PC-3 (cell line): ENCODE results near the gene BCO1. TPM values are rescaled to one million over a fixed set of nuclear protein-coding genes. Genes with fewer than 3 reads are reported as not detected.

ENCODE experiments used
- ATAC-seq: fragments of 200-7000 bp; cut with Tn5 transposase; 2 replicates; pipeline ENCODE4 v1.9.1; 2020; ENCODE audit warnings: mild to moderate bottlenecking, moderate library complexity
- BruUV-seq: library from RNA; stranded (reverse); fragments of 400-500 nt; replicated peaks from 2 replicates; lab custom pipeline; 2021; lab: Mats Ljungman, UMichigan
- CTCF ChIA-PET: fragments of 300-600 bp; sonication (Branson Sonifier 250); formaldehyde crosslinking; loops from one replicate; lab custom pipeline; 2022; ENCODE audit warnings: antibody characterized with exemption; lab: Charles Lee
- POLR2A ChIA-PET: fragments of 300-600 bp; sonication (Branson Sonifier 250); formaldehyde crosslinking; loops from one replicate; lab custom pipeline; 2022; ENCODE audit warnings: antibody characterized with exemption; ENCODE audit not compliant: unreplicated experiment; lab: Charles Lee
- DNase-seq: peaks from one replicate; pipeline ENCODE4 v3.0.0-alpha.2; 2015
- H2AFZ ChIP-seq: fragments of 300-600 bp; sonication (generic); 2 replicates; pipeline ENCODE4 v1.6.0; 2016; ENCODE audit warnings: antibody characterized with exemption, low read length
- H3F3A ChIP-seq: fragments of 300-600 bp; sonication (generic); one replicate; pipeline ENCODE4 v1.6.0; 2017; ENCODE audit warnings: antibody characterized with exemption, low read length, control low read depth, mild to moderate bottlenecking; ENCODE audit not compliant: unreplicated experiment
- H3K27ac ChIP-seq: fragments of 300-600 bp; sonication (generic); 2 replicates; pipeline ENCODE4 v1.5.1; 2016; ENCODE audit warnings: mild to moderate bottlenecking, low read length
- H3K27me3 ChIP-seq: fragments of 300-600 bp; sonication (generic); 2 replicates; pipeline ENCODE4 v1.6.1; 2016; ENCODE audit warnings: low read length, mixed read lengths
- H3K36me3 ChIP-seq: fragments of 300-600 bp; sonication (generic); 2 replicates; pipeline ENCODE4 v1.6.1; 2016; ENCODE audit warnings: low read depth, mixed run types, low read length, mixed read lengths
- H3K4me1 ChIP-seq: fragments of 300-600 bp; sonication (generic); 2 replicates; pipeline ENCODE4 v1.5.1; 2016; ENCODE audit warnings: low read length; ENCODE audit not compliant: insufficient read depth
- H3K4me2 ChIP-seq: fragments of 300-600 bp; sonication (generic); 2 replicates; pipeline ENCODE4 v1.6.0; 2016; ENCODE audit warnings: low read length
- H3K4me3 ChIP-seq: fragments of 300-600 bp; sonication (generic); 2 replicates; pipeline ENCODE4 v1.5.1; 2016; ENCODE audit warnings: mild to moderate bottlenecking, low read length, mixed read lengths
- H3K79me2 ChIP-seq: fragments of 300-600 bp; sonication (generic); 2 replicates; pipeline ENCODE4 v1.6.1; 2017; ENCODE audit warnings: low read length, mixed read lengths
- H3K9ac ChIP-seq: fragments of 300-600 bp; sonication (generic); 2 replicates; pipeline ENCODE4 v1.6.0; 2016; ENCODE audit warnings: mild to moderate bottlenecking, low read length
- H3K9me2 ChIP-seq: fragments of 300-600 bp; sonication (generic); replicated peaks from 2 replicates; pipeline ENCODE4 v1.6.1; 2016; ENCODE audit warnings: mixed run types, low read length, mixed read lengths
- H3K9me3 ChIP-seq: fragments of 300-600 bp; sonication (generic); 2 replicates; pipeline ENCODE4 v1.6.1; 2016; ENCODE audit warnings: low read length, mixed read lengths
- H4K20me1 ChIP-seq: fragments of 300-600 bp; sonication (generic); 2 replicates; pipeline ENCODE4 v1.6.1; 2016; ENCODE audit warnings: low read length, mixed read lengths
- CTCF ChIP-seq: fragments of 300-600 bp; sonication (generic); conservative IDR thresholded peaks from 2 replicates; pipeline ENCODE4 v1.5.1; 2017; ENCODE audit warnings: antibody characterized with exemption, low read depth, mild to moderate bottlenecking, low read length
- EZH2 ChIP-seq: fragments of 300-600 bp; sonication (generic); IDR thresholded peaks from one replicate; pipeline ENCODE4 v1.6.1; 2017; ENCODE audit warnings: antibody characterized with exemption, mild to moderate bottlenecking, low read length; ENCODE audit not compliant: unreplicated experiment
- EZH2phosphoT487 ChIP-seq: fragments of 300-600 bp; sonication (generic); IDR thresholded peaks from 2 replicates; pipeline ENCODE4 v1.6.1; 2018; ENCODE audit warnings: mild to moderate bottlenecking, antibody characterized with exemption, low read length, borderline replicate concordance
- intact Hi-C: fragments of 100-400 bp; cut with micrococcal nuclease; formaldehyde crosslinking; loops from 2 replicates; pipeline ENCODE4 v1.9.0; 2023
- total RNA-seq: library from RNA; depleted of rRNA; stranded (reverse); fragments of >200 nt; gene quantifications from 2 replicates; pipeline ENCODE4 v1.2.3, GENCODE V29; 2014

Gene BCO1
- total RNA-seq, 1 experiment from 2014 or later = not detected

GRCh38 chr16:81219151-81219550, 19.3 kb upstream of the BCO1 start:
- Histone ChIP-seq H2AFZ (no peak overlapping the region), H3K27ac (no peak overlapping the region), H4K20me1 (no peaks in the 10 kb centered on the region), H3K9me2 (no peaks in the 10 kb centered on the region), H3K27me3 (no peaks in the 10 kb centered on the region), H3K4me2 (no peak overlapping the region), H3K4me3 (no peak overlapping the region), H3K79me2 (no peaks in the 10 kb centered on the region), H3K36me3 (no peaks in the 10 kb centered on the region), H3K4me1 (no peaks in the 10 kb centered on the region), H3F3A (no peaks in the 10 kb centered on the region), H3K9me3 (no peaks in the 10 kb centered on the region), H3K9ac (no peak overlapping the region)
- no TSS peak for BruUV-seq
- ATAC-seq (no peak), DNase-seq (no peak)
- no peak for TF ChIP-seq EZH2phosphoT487
- no peak for TF ChIP-seq EZH2
- TF ChIP-seq CTCF = no peak
- intact Hi-C loops = no loop called here
- ChIA-PET POLR2A (no interaction called here), CTCF (no interaction called here)

GRCh38 chr16:81220349-81220748, 18.1 kb upstream of the BCO1 start:
- Histone ChIP-seq H3K9me2 (no peaks in the 10 kb centered on the region), H2AFZ (no peak overlapping the region), H3F3A (no peaks in the 10 kb centered on the region), H3K4me2 (no peak overlapping the region), H3K27me3 (no peaks in the 10 kb centered on the region), H3K9me3 (no peaks in the 10 kb centered on the region), H3K79me2 (no peaks in the 10 kb centered on the region), H3K27ac (no peak overlapping the region), H3K36me3 (no peaks in the 10 kb centered on the region), H4K20me1 (no peaks in the 10 kb centered on the region), H3K4me3 (no peak overlapping the region), H3K4me1 (no peaks in the 10 kb centered on the region), H3K9ac (no peak overlapping the region)
- POLR2A ChIA-PET = no interaction called here
- no TSS peak for BruUV-seq
- no peak for DNase-seq
- intact Hi-C loops = no loop called here
- no peak for ATAC-seq
- CTCF ChIA-PET = no interaction called here
- no peak for TF ChIP-seq EZH2
- TF ChIP-seq CTCF = no peak
- TF ChIP-seq EZH2phosphoT487 = no peak

- CTCF ChIA-PET = no interaction called here
- no peak for TF ChIP-seq EZH2
- no peak for TF ChIP-seq EZH2phosphoT487
- no peak for TF ChIP-seq CTCF
- Histone ChIP-seq H4K20me1 (no peaks in the 10 kb centered on the region), H3K27ac (no peak overlapping the region), H3K4me2 (no peak overlapping the region), H3K36me3 (no peaks in the 10 kb centered on the region), H3K79me2 (no peaks in the 10 kb centered on the region), H3K27me3 (no peaks in the 10 kb centered on the region), H3K9me3 (no peaks in the 10 kb centered on the region), H3K4me1 (no peaks in the 10 kb centered on the region), H3F3A (no peaks in the 10 kb centered on the region), H3K9ac (no peak overlapping the region), H3K9me2 (no peaks in the 10 kb centered on the region), H2AFZ (no peak overlapping the region), H3K4me3 (no peak overlapping the region)
- POLR2A ChIA-PET = no interaction called here
- ATAC-seq (no peak), DNase-seq (no peak)
- intact Hi-C loops = no loop called here
- no TSS peak for BruUV-seq
Measured at GRCh38 chr16:81221731-81222130, 16.8 kb upstream of the BCO1 start.
